ENCODE measurements around the gene DUSP18. TPM values are rescaled to one million over a fixed set of nuclear protein-coding genes. Genes with fewer than 3 reads are reported as not detected.

Gene DUSP18
- total RNA-seq, 4 donors from 2014 or later = 6.2 to 10.6 (median 8.2) TPM

DNA sequence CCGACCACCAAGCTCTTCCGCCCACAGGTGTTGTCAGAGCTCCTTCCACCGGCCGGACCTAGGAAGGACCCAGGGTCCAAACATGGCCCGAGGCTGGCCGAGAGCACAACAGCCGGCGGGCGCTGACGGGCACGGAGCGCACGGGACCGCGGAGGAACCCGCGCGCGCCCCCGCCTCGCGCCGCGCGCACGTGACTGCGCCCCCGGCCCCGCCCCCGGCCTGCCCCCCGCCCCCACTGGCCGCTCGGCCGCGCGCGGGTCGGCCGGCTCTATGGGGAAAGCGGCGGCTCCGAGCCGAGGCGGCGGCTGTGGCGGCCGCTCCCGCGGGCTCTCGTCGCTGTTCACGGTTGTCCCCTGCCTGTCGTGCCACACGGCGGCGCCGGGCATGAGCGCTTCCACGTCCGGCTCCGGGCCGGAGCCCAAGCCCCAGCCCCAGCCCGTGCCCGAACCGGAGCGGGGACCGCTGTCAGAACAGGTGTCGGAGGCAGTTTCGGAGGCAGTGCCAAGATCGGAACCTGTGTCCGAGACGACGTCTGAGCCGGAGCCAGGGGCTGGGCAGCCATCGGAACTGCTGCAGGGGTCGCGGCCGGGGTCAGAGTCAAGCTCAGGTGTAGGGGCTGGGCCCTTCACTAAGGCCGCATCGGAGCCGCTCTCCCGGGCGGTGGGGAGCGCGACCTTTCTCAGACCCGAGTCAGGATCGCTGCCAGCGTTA lies 27.1 kb upstream of the DUSP18 start, which contains the start of gene OSBP2:
TSS of gene OSBP2 (plus strand) at position 235 of the 711 bp plus-strand sequence. CDS start at position 271, 36 bp downstream.
- whole genome bisulfite sequencing, 2 donors = 0 to 47% methylated on average over 11 to 40 of the region's 88 CpGs
- TF ChIP-seq POLR2A (IDR thresholded peaks at IDR 0.05) = no peak
- TF ChIP-seq, protein P1, sequence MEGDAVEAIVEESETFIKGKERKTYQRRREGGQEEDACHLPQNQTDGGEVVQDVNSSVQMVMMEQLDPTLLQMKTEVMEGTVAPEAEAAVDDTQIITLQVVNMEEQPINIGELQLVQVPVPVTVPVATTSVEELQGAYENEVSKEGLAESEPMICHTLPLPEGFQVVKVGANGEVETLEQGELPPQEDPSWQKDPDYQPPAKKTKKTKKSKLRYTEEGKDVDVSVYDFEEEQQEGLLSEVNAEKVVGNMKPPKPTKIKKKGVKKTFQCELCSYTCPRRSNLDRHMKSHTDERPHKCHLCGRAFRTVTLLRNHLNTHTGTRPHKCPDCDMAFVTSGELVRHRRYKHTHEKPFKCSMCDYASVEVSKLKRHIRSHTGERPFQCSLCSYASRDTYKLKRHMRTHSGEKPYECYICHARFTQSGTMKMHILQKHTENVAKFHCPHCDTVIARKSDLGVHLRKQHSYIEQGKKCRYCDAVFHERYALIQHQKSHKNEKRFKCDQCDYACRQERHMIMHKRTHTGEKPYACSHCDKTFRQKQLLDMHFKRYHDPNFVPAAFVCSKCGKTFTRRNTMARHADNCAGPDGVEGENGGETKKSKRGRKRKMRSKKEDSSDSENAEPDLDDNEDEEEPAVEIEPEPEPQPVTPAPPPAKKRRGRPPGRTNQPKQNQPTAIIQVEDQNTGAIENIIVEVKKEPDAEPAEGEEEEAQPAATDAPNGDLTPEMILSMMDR (IDR thresholded peaks at IDR 0.05) = no peak
- peak in 1 of 2 donors; percentile 15 for DNase-seq (ENCODE audit: low spot score in 2 of 2)
- intact Hi-C loops (cut with DNase I; ENCODE audit: low total_unique reads) = no loop called here
- H3K4me3 ChIP-seq (ENCODE audit: low read depth, poor library complexity, severe bottlenecking) = peak within 1 kb of the TSS; percentile 31

DNA sequence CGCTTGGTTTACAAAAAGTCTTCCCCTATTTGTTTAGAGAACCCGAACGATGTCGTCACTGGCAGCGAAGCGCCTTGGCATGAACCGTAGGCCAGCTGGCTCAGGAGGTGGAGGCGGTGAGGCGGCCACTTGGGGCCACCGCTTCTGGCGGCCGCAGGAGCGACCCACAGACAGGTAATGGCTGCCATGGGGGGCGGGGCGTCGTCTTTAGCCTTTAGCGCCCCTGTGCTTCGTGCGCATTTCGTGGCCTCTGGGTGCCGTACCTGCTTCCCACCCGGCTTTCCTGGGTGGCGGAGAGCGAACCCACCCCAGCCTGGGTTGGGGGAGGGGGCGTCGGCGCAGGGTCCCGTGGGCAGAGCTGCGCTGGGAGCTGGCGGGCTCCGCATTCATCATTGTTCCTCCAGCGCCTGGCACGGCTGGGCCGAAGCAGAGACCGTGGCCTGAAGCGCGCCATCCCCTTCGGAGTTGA lies 26.5 kb upstream of the DUSP18 start:
- 1 to 2% methylated on average over 23 to 29 of the region's 38 CpGs for WGBS, 2 donors
- peak; percentile 24 to 86 for DNase-seq (ENCODE audit: low spot score in 2 of 2)
- intact Hi-C loops (cut with DNase I; ENCODE audit: low total_unique reads) = no loop called here
- TF ChIP-seq, protein P1 (IDR thresholded peaks at IDR 0.05) = no peak
- no peak for TF ChIP-seq POLR2A (IDR thresholded peaks at IDR 0.05)
- peak overlapping the region; percentile 31 for H3K4me3 ChIP-seq (ENCODE audit: low read depth, poor library complexity, severe bottlenecking)

DNA sequence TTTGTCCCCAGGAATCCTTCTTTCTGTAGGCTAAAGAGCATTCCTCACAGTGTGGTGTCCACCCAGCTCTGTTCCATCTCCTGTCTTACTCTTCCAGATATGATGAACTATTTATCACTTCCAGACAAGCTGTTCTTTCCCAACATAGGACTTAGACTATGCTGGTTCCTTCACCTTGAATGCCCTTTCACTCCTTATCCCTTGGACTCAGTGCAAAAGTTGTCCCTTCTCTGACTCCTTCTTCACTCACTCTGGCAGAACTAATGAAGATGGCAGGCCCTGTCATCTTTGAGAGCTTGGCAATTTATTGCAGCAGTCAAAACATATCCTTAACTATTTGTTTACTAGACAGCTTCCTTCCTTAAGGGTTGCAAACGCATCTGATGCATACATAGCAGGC lies 23.5 kb upstream of the DUSP18 start:
- H3K4me3 ChIP-seq (ENCODE audit: low read depth, poor library complexity, severe bottlenecking) = no peak overlapping the region
- no peak for DNase-seq (ENCODE audit: low spot score in 2 of 2)
- WGBS, 2 donors = 82 to 86% methylated on average over 1 of the region's 1 CpG
- TF ChIP-seq, protein P1 (IDR thresholded peaks at IDR 0.05) = no peak
- no peak for TF ChIP-seq POLR2A (IDR thresholded peaks at IDR 0.05)
- intact Hi-C loops (cut with DNase I; ENCODE audit: low total_unique reads) = no loop called here

DNA sequence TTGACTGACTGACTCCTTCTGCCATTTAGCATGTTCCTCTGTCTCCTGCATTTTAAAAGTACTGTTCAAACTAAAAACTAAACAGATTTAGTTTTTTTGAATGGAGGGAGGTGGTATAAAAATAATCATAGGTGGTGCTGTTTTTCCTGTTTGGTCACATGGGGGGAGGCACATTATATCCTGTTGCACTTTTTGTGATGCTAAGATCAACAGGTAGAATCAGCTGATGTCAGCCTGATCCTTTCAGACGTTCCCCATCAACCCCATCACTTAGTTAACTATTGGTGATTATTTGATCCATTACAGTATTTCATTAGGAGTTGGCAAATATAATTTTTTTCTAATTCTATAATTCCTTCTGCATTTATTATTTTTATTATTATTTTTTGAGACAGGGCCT lies 21.9 kb upstream of the DUSP18 start:
- H3K4me3 ChIP-seq (ENCODE audit: low read depth, poor library complexity, severe bottlenecking) = no peak overlapping the region
- 41 to 50% methylated on average over 1 of the region's 1 CpG for WGBS, 2 donors
- intact Hi-C loops (cut with DNase I; ENCODE audit: low total_unique reads) = no loop called here
- DNase-seq (ENCODE audit: low spot score in 2 of 2) = no peak
- TF ChIP-seq POLR2A (IDR thresholded peaks at IDR 0.05) = no peak
- TF ChIP-seq, protein P1 (IDR thresholded peaks at IDR 0.05) = no peak

DNA sequence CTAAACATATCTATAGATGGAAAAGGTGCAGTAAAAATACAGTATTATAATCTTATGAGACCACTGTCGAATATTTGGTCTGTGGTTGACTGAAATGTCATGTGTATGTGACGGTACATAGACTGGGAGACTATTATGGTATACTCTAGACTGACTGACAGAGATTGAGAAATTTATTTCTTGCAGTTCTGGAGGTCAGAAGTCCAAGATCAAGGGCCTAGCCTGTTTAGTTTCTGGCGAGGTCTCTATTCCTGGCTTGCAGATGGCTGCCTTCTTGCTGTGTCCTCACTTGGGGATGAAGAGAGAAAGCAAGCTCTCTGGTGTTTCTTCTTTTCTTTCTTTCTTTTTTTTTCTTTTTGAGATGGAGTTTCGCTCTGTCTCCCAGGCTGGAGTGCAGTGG lies 19.7 kb upstream of the DUSP18 start:
- TF ChIP-seq POLR2A (IDR thresholded peaks at IDR 0.05) = no peak
- no peak overlapping the region for H3K4me3 ChIP-seq (ENCODE audit: low read depth, poor library complexity, severe bottlenecking)
- WGBS, 2 donors = 94 to 97% methylated on average over 4 of the region's 4 CpGs
- intact Hi-C loops (cut with DNase I; ENCODE audit: low total_unique reads) = no loop called here
- no peak for DNase-seq (ENCODE audit: low spot score in 2 of 2)

DNA sequence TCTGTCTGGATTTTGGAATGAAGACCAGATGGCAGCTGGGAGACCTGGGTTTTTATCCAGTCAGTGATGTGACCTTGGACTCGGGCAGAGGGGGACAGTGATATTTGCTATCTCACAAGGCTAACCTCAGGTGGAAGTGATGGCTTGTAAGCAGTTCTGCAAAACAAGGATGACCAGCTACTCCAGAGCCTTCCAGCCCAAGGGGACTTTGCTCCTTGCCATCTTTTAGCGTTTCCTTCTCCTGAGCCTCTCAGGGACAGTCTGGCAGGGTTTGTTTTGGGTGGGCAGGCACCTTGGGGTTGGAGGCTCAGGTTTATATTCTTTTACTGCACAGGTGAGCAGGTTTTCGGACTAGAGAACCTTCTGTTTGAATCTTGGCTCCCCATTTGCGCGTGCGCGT lies 17.5 kb upstream of the DUSP18 start:
- intact Hi-C loops (cut with DNase I; ENCODE audit: low total_unique reads) = no loop called here
- H3K4me3 ChIP-seq (ENCODE audit: low read depth, poor library complexity, severe bottlenecking) = no peak overlapping the region
- TF ChIP-seq POLR2A (IDR thresholded peaks at IDR 0.05) = no peak
- TF ChIP-seq, protein P1 (IDR thresholded peaks at IDR 0.05) = no peak
- no peak for DNase-seq (ENCODE audit: low spot score in 2 of 2)
- WGBS, 2 donors = 88 to 92% methylated on average over 7 of the region's 7 CpGs

Data from lower leg skin (tissue), 4 donors.